Mucosa of rectum (tissue), 2 donors: ENCODE measurements around the gene ANKRD62.

Source experiments
- H3K27ac ChIP-seq, 2 donors: one replicate each; pipeline ENCODE4 v1.7.0; 2013; ENCODE audit warnings: inconsistent platforms in 2 of 2, low read depth in 2 of 2, low read length in 2 of 2
- H3K27me3 ChIP-seq, 2 donors: one replicate each; pipeline ENCODE4 v1.7.0; 2013; ENCODE audit warnings: low read length in 2 of 2; ENCODE audit not compliant: control insufficient read depth in 2 of 2, insufficient read depth in 2 of 2
- H3K36me3 ChIP-seq, 2 donors: one replicate each; pipeline ENCODE4 v1.7.0; 2013; ENCODE audit warnings: low read length in 2 of 2; ENCODE audit not compliant: control insufficient read depth in 2 of 2, insufficient read depth in 2 of 2
- H3K4me1 ChIP-seq, 2 donors: one replicate each; pipeline ENCODE4 v1.7.0; 2013; ENCODE audit warnings: low read length in 2 of 2, mild to moderate bottlenecking in 1 of 2; ENCODE audit not compliant: control insufficient read depth in 2 of 2, insufficient read depth in 2 of 2
- H3K4me3 ChIP-seq, 2 donors: one replicate each; pipeline ENCODE4 v1.7.0; 2013; ENCODE audit warnings: low read length in 2 of 2
- H3K9ac ChIP-seq, 2 donors: one replicate each; pipeline ENCODE4 v1.7.0; 2013; ENCODE audit warnings: low read length in 2 of 2, low read depth in 1 of 2, mild to moderate bottlenecking in 1 of 2
- H3K9me3 ChIP-seq, 2 donors: one replicate each; pipeline ENCODE4 v1.7.0; 2013; ENCODE audit warnings: low read length in 2 of 2; ENCODE audit not compliant: control insufficient read depth in 2 of 2
- donor health status: healthy.
- donor health status: Normal muscosa, but diverticular disease.

ANKRD62 gene

DNA sequence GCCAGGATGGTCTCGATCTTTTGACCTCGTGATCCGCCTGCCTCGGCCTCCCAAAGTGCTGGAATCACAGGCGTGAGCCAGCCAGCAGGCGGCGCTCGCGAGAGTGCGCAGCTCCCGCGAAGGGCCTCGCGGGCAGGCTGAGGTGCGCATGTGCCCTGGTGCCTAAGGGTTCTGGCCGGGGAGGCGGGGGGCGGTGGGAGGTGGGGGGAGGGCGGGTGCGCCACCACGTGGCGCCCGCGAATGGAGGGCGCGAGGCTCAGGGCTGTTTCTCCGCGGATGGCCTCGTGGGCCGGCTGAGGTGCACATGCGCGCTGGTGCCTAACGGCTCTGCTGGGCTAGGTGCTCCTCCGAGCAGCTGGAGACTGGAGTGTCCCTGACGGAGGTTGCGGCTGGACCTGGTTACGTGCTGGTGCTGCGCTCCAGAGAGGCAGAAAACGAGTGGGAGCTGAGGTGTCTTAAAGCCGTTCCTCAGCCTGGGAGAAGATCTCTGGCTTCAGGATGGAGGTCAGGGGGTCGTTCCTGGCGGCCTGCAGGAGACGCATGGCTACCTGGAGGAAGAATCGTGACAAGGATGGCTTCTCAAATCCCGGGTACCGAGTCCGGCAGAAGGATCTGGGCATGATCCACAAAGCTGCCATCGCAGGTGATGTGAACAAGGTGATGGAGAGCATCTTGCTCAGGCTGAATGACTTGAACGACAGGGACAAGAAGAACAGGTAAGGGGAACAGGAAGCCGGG, at the start of gene ANKRD62:
Gene ANKRD62, plus strand, starts transcription at position 324 of the 738 bp plus-strand sequence. Its CDS starts 175 bp downstream, at position 499.
- H3K9me3 ChIP-seq: no peaks in the 10 kb centered on the region
- no peaks in the 10 kb centered on the region for H3K27me3 ChIP-seq
- no peak within 1 kb of the TSS for H3K27ac ChIP-seq
- no peak within 1 kb of the TSS for H3K9ac ChIP-seq
- H3K36me3 ChIP-seq: no peaks in the 10 kb centered on the region
- no peaks in the 10 kb centered on the region for H3K4me1 ChIP-seq
- H3K4me3 ChIP-seq: no peak within 1 kb of the TSS

DNA sequence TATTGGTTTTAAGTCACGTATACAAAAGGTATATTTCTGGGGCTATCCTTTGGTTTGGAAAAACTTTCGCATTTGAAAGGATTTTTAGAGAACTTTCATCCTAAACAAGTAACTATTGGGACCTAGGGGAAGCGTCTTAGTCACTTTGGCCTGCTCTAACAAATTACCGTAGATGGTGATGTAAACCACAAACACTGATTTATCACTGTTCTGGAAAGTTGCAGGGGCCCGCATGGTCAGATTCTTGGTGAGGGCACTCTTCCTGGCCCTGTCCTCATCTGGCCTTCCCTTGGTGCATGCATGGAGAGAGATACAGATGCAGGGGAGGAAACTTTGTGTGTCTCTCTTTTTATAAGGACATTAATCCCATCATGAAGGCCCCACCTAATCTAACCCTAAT, 49.1 kb upstream of the ANKRD62 start:
- H3K27me3 ChIP-seq: no peaks in the 10 kb centered on the region
- H3K36me3 ChIP-seq: no peaks in the 10 kb centered on the region
- H3K9me3 ChIP-seq: no peaks in the 10 kb centered on the region
- H3K27ac ChIP-seq: no peak overlapping the region
- H3K4me3 ChIP-seq: no peak overlapping the region
- H3K4me1 ChIP-seq: peaks cover 0 to 3% of the 10 kb centered on the region in 2 donors
- H3K9ac ChIP-seq: no peak overlapping the region

DNA sequence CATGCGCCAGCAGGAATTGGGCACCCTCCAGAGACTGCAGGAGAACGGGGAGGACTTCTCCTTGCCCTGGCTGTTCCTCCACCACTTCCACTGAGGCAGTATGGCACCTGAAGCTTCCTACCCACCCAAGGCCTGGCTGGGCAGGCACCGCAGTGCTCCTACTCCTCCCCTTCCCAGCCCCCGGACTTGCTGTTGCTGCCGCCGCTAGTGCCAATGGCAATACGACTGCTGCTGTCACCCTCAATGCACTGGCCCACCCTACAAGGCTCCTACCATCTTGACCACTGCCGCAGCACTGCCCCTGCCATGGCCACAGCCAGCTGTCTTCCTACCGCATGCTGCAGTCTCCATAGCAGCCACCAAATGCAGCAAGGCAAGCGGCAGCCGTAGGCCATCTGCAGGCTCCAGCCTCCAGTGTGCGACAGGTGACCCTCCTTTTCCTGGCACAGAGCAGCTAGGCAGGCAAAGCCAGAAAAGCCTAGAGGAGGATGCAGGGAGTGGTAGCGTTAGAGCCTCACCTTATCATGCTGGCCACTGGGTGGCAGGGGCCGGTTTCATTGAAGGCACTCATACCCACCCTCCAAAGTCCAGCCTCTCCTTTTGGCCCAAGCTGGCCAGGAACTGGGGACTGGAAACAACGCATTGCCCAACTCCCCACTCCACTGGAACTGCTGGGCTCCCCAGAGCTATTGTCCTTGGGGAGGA, 47.4 kb upstream of the ANKRD62 start:
- Histone ChIP-seq H3K27me3 (no peaks in the 10 kb centered on the region), H3K36me3 (no peaks in the 10 kb centered on the region), H3K9me3 (no peaks in the 10 kb centered on the region), H3K4me3 (no peak overlapping the region), H3K27ac (no peak overlapping the region), H3K4me1 (peaks cover 0 to 3% of the 10 kb centered on the region in 2 donors), H3K9ac (no peak overlapping the region)

DNA sequence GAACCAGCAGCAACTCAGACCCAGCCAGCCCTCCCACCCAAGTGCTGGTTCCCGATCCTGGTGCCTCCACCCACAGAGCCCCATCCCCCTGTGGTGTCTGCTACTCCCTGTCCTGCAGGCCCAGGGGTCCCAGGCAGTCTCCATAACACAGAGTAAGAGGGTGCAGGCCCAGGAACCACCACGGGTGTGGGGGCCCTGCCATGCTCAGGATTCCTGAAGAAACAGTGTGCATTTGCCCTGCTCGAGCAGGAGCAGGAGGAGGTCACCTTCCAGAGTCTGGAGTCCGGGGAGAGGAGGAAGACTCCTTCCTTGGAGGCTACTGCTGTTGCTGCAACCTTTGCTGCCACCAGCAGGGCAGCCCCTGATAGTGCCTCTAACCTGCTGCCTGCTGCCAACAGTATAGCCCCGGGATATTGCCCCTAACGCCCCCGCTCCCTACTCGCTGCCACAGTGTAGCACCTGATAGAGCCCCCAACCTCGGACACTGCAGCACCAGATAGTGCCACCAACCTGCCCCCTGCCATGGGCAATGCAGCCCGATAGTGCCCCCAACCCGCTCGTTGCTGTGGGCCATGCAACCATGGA, 46.8 kb upstream of the ANKRD62 start:
- Histone ChIP-seq H3K27ac (no peak overlapping the region), H3K4me1 (peaks cover 0 to 3% of the 10 kb centered on the region in 2 donors), H3K4me3 (no peak overlapping the region), H3K36me3 (no peaks in the 10 kb centered on the region), H3K9ac (no peak overlapping the region), H3K9me3 (no peaks in the 10 kb centered on the region), H3K27me3 (no peaks in the 10 kb centered on the region)

DNA sequence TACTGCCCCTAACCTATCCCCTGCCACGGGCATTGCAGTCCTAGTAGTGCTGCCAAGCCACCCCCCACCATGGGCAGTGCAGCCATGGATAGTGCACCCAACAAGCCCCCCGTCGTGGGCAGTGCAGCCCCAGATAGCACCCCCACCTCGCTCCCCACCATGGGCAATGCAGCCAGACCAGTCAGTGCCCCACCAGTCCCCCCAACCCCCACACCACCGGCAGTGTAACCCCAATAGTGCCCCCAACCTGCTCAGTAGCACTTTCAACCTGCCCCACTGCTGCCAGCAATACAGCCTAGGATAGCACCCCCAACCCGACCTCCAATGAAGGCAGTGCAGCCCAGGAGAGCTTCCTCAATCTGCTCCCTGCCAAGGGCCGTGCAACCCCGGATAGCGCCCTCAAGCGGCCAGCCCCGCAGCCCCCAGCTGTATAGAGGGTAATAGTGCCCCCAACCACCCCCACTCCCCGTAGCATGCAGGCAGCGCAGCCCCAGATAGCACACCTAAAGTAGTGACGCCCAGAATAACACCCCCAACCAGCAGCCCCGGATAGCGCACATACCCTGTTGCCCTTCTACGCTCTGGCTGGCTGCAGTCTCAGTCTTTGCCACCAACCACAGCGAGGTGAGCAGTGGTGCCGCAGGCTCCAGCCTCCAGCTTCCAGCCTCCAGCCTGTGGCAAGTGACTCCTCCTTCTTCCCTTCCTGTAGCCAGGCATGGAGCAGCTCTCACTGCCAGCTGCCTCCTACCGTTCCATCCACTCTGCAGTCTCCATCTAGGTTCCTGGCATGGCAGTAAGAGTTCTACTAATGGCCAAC, 45.4 kb upstream of the ANKRD62 start:
- Histone ChIP-seq H3K4me3 (no peak overlapping the region), H3K9me3 (no peaks in the 10 kb centered on the region), H3K27ac (no peak overlapping the region)

DNA sequence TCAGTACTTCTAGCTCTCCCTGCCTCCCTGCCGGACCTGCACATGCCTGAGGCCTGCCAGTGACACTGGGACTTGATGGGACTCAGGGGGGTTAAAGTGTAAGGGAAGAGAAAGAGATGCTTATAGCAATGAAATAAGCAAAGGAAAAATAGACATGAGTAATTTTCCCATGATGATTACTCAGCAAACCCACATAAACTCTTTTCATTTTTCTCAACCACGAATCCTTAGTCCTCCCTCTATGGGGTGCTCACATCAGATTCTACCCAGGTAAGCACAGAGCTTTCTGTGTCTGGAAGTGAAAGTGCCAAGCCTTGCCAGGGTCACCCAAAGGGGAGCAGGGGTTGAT, 44.8 kb upstream of the ANKRD62 start:
- Histone ChIP-seq H3K27ac (no peak overlapping the region), H3K9me3 (no peaks in the 10 kb centered on the region), H3K9ac (no peak overlapping the region), H3K4me1 (peaks cover 0 to 3% of the 10 kb centered on the region in 2 donors), H3K36me3 (no peaks in the 10 kb centered on the region), H3K4me3 (no peak overlapping the region), H3K27me3 (no peaks in the 10 kb centered on the region)

More for the DNA sequence above, 45.4 kb upstream of the ANKRD62 start:
- Histone ChIP-seq H3K9ac (no peak overlapping the region), H3K4me1 (peaks cover 0 to 3% of the 10 kb centered on the region in 2 donors), H3K36me3 (no peaks in the 10 kb centered on the region), H3K27me3 (no peaks in the 10 kb centered on the region)

DNA sequence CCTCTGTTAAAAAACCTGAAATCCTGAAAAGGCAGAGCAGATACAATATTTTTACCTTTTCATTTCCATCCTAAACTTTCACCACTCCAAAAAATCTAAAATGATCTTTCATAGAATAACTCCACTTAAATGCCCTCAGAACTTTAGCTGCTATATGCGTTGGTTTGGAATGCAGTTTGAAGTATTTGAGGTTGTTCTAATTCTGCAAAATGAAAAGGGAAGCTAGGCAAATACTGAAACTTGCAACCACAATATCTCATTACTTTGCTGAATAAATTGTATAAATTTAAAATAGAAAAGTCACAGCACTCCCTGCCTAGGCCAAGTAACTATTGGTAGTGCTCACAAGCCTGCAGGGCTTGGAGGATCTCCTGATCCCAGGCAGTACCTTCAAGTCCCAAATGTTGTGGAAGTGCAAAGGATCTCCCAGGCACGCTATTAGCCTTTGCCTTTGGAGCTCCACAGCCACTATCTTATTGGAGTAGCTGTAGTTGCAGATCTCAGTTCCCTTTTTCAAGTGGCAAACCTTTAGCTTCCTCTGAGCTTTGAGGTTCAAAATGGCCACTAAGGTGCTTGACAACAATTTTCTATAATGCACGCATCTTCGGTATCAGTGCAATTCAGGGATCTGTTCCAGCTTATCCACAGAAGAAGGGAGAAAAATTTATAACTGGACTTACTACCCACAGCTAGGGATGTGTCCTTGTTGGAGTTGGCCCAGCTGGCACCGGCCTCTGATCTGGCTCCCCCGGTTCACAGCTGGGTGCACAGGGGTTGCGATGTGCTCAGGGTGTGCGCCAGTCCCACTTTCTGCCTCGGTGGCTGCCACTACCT, 43.4 kb upstream of the ANKRD62 start:
- H3K4me3 ChIP-seq: peak overlapping the region in 1 of 2 donors; percentile 9
- peaks cover 0 to 3% of the 10 kb centered on the region in 2 donors for H3K4me1 ChIP-seq
- H3K9me3 ChIP-seq: no peaks in the 10 kb centered on the region
- no peaks in the 10 kb centered on the region for H3K27me3 ChIP-seq
- no peak overlapping the region for H3K27ac ChIP-seq
- H3K36me3 ChIP-seq: no peaks in the 10 kb centered on the region
- no peak overlapping the region for H3K9ac ChIP-seq

DNA sequence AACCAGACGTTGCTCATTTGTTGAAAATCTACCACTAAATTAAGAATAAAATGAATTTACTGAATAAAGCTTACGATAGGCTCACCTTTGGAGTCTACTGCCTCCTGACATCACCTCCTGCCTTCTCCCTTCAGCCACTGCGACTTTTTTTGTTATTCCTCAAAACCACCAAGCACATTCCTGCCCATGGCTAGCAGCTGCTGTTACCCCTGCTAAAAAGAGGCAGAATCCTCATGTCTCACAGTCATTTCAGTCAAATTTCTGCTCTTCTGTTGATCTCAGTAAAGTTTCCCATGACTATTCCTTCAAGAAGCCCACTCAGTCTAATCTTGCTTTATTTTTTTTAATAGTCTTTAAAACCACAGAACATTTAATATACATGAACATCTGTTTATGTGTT, 40.8 kb upstream of the ANKRD62 start:
- Histone ChIP-seq H3K9me3 (no peaks in the 10 kb centered on the region), H3K4me1 (peaks cover 0 to 3% of the 10 kb centered on the region in 2 donors), H3K9ac (no peak overlapping the region), H3K36me3 (no peaks in the 10 kb centered on the region), H3K27me3 (no peaks in the 10 kb centered on the region), H3K4me3 (no peak overlapping the region), H3K27ac (no peak overlapping the region)

DNA sequence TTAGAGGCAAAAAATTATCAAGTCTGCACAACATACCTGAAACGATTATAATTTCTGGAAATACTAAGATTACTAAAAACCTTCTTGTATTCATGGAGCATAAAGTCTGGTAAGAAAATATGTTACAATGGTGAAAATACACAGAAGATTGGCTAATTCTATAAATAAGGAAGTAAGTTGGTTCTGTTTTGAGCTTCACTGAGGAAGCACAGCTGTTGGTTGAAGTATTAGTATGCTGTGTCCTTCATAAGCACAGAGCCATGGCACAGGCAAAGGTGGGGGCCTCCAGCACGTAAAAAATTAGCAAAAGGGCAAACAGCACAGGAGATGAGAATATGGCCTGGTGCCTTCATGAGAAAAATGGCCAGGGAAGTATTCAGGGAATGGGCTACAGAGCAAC, 40.4 kb upstream of the ANKRD62 start:
- Histone ChIP-seq H3K27ac (no peak overlapping the region), H3K36me3 (no peaks in the 10 kb centered on the region), H3K4me1 (peaks cover 0 to 3% of the 10 kb centered on the region in 2 donors), H3K4me3 (no peak overlapping the region), H3K9me3 (no peaks in the 10 kb centered on the region), H3K27me3 (no peaks in the 10 kb centered on the region), H3K9ac (no peak overlapping the region)
